Measurements from ENCODE around the gene TECPR1.

DNA sequence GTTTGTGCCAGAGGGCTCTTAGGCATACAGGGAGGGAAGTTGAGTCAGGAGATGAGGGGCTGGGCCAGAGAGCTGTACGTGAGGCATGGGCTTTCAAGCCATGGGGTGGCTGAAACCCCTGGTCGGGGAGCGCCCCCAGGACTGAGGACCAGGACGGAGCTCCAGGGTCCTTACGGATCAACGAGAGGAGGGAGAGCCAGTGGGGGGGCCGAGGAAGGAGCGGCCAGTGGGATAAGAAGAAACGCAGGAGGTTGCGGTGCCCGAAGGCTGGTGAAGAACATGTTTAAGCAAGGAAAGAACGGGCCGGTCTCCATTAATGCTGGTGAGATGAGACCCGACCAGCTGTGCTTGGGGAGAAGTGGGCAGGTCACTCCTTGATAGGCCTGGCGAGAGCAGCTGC, 84.4 kb downstream of the TECPR1 start:
- TF ChIP-seq, protein P1, sequence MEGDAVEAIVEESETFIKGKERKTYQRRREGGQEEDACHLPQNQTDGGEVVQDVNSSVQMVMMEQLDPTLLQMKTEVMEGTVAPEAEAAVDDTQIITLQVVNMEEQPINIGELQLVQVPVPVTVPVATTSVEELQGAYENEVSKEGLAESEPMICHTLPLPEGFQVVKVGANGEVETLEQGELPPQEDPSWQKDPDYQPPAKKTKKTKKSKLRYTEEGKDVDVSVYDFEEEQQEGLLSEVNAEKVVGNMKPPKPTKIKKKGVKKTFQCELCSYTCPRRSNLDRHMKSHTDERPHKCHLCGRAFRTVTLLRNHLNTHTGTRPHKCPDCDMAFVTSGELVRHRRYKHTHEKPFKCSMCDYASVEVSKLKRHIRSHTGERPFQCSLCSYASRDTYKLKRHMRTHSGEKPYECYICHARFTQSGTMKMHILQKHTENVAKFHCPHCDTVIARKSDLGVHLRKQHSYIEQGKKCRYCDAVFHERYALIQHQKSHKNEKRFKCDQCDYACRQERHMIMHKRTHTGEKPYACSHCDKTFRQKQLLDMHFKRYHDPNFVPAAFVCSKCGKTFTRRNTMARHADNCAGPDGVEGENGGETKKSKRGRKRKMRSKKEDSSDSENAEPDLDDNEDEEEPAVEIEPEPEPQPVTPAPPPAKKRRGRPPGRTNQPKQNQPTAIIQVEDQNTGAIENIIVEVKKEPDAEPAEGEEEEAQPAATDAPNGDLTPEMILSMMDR (IDR thresholded peaks at IDR 0.05; ENCODE audit: control extremely low read depth in 1 of 3, insufficient read depth in 1 of 3, low read depth in 1 of 3, low read length in 3 of 3) = no peak
- TF ChIP-seq RAD21 (IDR thresholded peaks at IDR 0.05 in 1 of 2, conservative IDR thresholded peaks at IDR 0.05 in 1 of 2; ENCODE audit: low read depth in 2 of 2, low read length in 2 of 2) (no peak), POLR2AphosphoS5 (IDR thresholded peaks at IDR 0.05; ENCODE audit: low read depth, low read length) (no peak), JUN (IDR thresholded peaks at IDR 0.05; ENCODE audit: low read depth, low read length) (no peak), CHD2 (IDR thresholded peaks at IDR 0.05; ENCODE audit: low read length) (no peak), SRF (IDR thresholded peaks at IDR 0.05; ENCODE audit: low read depth, low read length) (no peak), SIX5 (IDR thresholded peaks at IDR 0.05; ENCODE audit: low read depth, low read length) (no peak), SUZ12 (IDR thresholded peaks at IDR 0.05; ENCODE audit: low read length) (no peak), GTF2F1 (IDR thresholded peaks at IDR 0.05; ENCODE audit: borderline replicate concordance, low read depth, low read length) (no peak), ZNF274 (IDR thresholded peaks at IDR 0.05; ENCODE audit: borderline replicate concordance, extremely low read depth, low read length) (no peak), CTBP2 (IDR thresholded peaks at IDR 0.05; ENCODE audit: borderline replicate concordance, insufficient read depth, insufficient read length, low read length) (no peak)
- TF ChIP-seq, protein P2, sequence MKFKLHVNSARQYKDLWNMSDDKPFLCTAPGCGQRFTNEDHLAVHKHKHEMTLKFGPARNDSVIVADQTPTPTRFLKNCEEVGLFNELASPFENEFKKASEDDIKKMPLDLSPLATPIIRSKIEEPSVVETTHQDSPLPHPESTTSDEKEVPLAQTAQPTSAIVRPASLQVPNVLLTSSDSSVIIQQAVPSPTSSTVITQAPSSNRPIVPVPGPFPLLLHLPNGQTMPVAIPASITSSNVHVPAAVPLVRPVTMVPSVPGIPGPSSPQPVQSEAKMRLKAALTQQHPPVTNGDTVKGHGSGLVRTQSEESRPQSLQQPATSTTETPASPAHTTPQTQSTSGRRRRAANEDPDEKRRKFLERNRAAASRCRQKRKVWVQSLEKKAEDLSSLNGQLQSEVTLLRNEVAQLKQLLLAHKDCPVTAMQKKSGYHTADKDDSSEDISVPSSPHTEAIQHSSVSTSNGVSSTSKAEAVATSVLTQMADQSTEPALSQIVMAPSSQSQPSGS (IDR thresholded peaks at IDR 0.05; ENCODE audit: low read length) = no peak
- TF ChIP-seq, protein P3, sequence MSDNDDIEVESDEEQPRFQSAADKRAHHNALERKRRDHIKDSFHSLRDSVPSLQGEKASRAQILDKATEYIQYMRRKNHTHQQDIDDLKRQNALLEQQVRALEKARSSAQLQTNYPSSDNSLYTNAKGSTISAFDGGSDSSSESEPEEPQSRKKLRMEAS (IDR thresholded peaks at IDR 0.05) = no peak
- TF ChIP-seq, protein P4, sequence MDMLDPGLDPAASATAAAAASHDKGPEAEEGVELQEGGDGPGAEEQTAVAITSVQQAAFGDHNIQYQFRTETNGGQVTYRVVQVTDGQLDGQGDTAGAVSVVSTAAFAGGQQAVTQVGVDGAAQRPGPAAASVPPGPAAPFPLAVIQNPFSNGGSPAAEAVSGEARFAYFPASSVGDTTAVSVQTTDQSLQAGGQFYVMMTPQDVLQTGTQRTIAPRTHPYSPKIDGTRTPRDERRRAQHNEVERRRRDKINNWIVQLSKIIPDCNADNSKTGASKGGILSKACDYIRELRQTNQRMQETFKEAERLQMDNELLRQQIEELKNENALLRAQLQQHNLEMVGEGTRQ (IDR thresholded peaks at IDR 0.05; ENCODE audit: low read length) = no peak
